ENCODE results near the gene FAAP20. TPM values are rescaled to one million over a fixed set of nuclear protein-coding genes. Genes with fewer than 3 reads are reported as not detected.

Gene FAAP20
- total and polyA plus RNA-seq, 2 experiments from 2014 or later, result 79.1 to 167 TPM

- ATAC-seq, result no peak
- no peaks in the 10 kb centered on the region; the same call in 1 of the 2 replicates for H3K36me3 ChIP-seq (ENCODE audit: insufficient read depth)
- H3K9me3 Mint-ChIP-seq, result no peaks in the 10 kb centered on the region; the same call in 2 of the 3 replicates
- no peaks in the 10 kb centered on the region for H3K4me1 Mint-ChIP-seq
- H3K4me3 ChIP-seq, result no peak overlapping the region
- peaks cover 36% of the 10 kb centered on the region for H3K36me3 Mint-ChIP-seq (ENCODE audit: low read depth)
- H3K27ac Mint-ChIP-seq, result no peak overlapping the region
- no peak overlapping the region for H3K4me3 Mint-ChIP-seq
- no peaks in the 10 kb centered on the region for H3F3A ChIP-seq (replicated peaks; ENCODE audit: low read depth)
- no peaks in the 10 kb centered on the region for H3K4me1 ChIP-seq (ENCODE audit: insufficient read depth)
- peaks cover 6% of the 10 kb centered on the region; the same call in 1 of the 2 replicates for H3K79me2 ChIP-seq (replicated peaks; ENCODE audit: insufficient read depth)
- TF ChIP-seq NANOG (IDR thresholded peaks at IDR 0.05; ENCODE audit: borderline replicate concordance) (no peak), CTCF (conservative IDR thresholded peaks at IDR 0.05; ENCODE audit: low read depth in 2 of 2) (no peak), REST (IDR thresholded peaks at IDR 0.05; ENCODE audit: unreplicated experiment) (no peak), STAT1 (IDR thresholded peaks at IDR 0.05; ENCODE audit: unreplicated experiment) (no peak), CREB1 (CRISPR knock-in tag; IDR thresholded peaks at IDR 0.05; ENCODE audit: low read depth) (no peak), JUNB (IDR thresholded peaks at IDR 0.05; ENCODE audit: unreplicated experiment) (no peak), ZNF114 (CRISPR knock-in tag; IDR thresholded peaks at IDR 0.05) (no peak), ZNF462 (CRISPR knock-in tag; IDR thresholded peaks at IDR 0.05) (no peak), EZH2 (IDR thresholded peaks at IDR 0.05; ENCODE audit: low read depth, unreplicated experiment) (no peak), EZH2phosphoT487 (IDR thresholded peaks at IDR 0.05; ENCODE audit: unreplicated experiment) (no peak), ZNF331 (CRISPR knock-in tag; IDR thresholded peaks at IDR 0.05; ENCODE audit: low read depth) (no peak), ETS1 (IDR thresholded peaks at IDR 0.05) (no peak), POLR2AphosphoS5 (IDR thresholded peaks at IDR 0.05; ENCODE audit: low read depth) (no peak)
- no peak overlapping the region for H3K27ac ChIP-seq (ENCODE audit: low read depth)
- H3K4me2 ChIP-seq, result no peak overlapping the region
- H3K27me3 ChIP-seq (ENCODE audit: insufficient read depth), result no peaks in the 10 kb centered on the region
- no peak overlapping the region for H2AFZ ChIP-seq
- H3K9me2 ChIP-seq (ENCODE audit: insufficient read depth), result peaks cover 10% of the 10 kb centered on the region; the same call in 1 of the 2 replicates
- H3K27me3 Mint-ChIP-seq (ENCODE audit: insufficient read depth, low read depth, poor library complexity), result peaks cover 4% of the 10 kb centered on the region
- H4K20me1 ChIP-seq (replicated peaks; ENCODE audit: insufficient read depth), result no peaks in the 10 kb centered on the region; the same call in 1 of the 2 replicates
- DNase-seq (ENCODE audit: low spot score), result no peak
Observed at GRCh38 chr1:2151911-2152310, 42.7 kb downstream of the FAAP20 start.
